GM11168 (cell line): ENCODE measurements around the gene FOLR1.

ENCODE experiments used
- in situ Hi-C: fragments of 300-500 bp; cut with MboI; formaldehyde crosslinking; loops from one replicate; pipeline ENCODE4 v1.12.0; 2022; ENCODE audit warnings: low sequenced_read_pairs; ENCODE audit not compliant: unreplicated experiment

FOLR1 gene

DNA sequence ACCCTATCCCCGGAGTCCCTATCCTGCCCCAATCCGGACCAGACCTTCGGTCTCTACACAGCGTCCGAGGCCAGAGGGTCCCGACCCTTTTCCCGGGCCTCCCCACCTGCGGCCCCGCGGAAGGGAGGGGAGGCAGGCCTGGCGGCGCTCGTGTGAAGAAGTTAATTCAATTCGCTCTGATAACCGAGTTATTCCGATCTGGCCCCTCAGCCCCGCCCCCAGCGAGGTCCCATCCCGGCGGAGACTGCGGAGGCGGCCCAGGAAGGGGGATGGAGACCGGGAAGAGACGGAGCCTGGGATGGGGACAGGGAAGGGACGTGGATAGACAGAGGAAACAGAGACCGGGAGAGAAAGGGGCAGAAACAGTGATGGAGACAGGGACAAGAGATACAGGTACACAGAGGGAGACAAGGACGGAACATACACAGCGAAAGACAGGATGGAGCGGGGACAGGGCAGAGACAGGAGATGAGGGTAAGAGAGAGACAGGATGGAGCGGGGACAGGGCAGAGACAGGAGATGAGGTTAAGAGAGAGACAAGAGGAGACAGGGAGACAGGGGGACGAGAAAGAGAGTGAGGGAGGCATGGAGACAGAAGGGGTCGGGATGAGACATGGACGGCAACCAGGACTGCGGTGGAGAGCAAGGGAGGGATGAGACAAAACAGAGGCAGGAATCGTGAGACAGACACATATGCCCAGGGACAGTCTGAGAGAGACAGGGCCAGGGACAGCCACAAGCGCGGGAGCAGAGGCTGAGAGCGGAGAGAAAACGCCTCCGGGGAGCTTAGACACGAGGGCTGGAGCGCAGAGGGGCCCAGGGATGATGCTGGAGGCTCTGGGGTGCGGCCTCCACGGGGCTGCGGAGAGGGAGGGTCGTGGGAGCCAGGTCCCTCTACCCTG is 52.7 kb downstream of the FOLR1 start:
- in situ Hi-C loops: no loop called here

DNA sequence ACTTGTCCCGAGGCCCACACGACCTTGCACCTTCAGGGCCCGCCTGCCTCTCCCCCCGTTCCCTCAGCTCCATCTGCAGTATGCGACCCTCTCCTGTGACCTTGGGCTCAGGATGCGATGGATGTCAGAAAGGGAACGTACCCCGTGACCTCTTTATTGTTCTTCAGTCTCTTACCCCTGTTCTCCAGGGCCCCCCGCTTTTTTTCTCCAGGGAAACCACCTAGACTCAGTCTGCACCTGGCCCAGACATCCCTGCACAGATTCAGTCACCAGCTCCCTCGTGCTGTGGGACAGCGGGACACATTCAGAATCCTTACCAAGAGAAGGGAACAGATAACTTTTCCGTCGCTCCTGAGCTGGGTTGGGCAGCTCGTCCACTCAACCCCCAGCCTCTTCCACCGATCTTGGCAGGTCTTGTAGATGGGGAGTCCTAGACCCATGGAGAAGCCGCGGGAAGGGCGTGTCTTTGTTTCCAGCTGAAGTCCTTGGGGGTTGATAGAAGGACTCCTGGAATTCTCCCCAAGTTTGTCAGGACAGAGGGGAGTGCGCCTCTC is 53.4 kb downstream of the FOLR1 start:
- in situ Hi-C loops: no loop called here
